ES-I3 (cell line): Measurements from ENCODE around the gene ZFPM1.

Source experiments
- H3K36me3 ChIP-seq: 2 replicates; pipeline ENCODE4 v1.6.1; 2013; ENCODE audit warnings: mild to moderate bottlenecking, low read length, control low read depth, moderate library complexity; ENCODE audit not compliant: insufficient read depth
- H3K4me1 ChIP-seq: 2 replicates; pipeline ENCODE4 v1.6.1; 2013; ENCODE audit warnings: mild to moderate bottlenecking, control low read depth, low read length; ENCODE audit not compliant: insufficient read depth
- H3K9ac ChIP-seq: 2 replicates; pipeline ENCODE4 v1.6.1; 2013; ENCODE audit warnings: low read depth, mild to moderate bottlenecking, low read length, moderate library complexity
- H3K9me3 ChIP-seq: 2 replicates; pipeline ENCODE4 v1.6.1; 2013; ENCODE audit warnings: mild to moderate bottlenecking, low read length, moderate library complexity; ENCODE audit not compliant: control insufficient read depth, insufficient read depth

The ZFPM1 gene

GRCh38 chr16:88413631-88414030 is 39.4 kb upstream of the ZFPM1 start:
- no peak overlapping the region for H3K9ac ChIP-seq
- H3K36me3 ChIP-seq, result no peaks in the 10 kb centered on the region
- no peaks in the 10 kb centered on the region for H3K4me1 ChIP-seq
- H3K9me3 ChIP-seq, result no peaks in the 10 kb centered on the region

DNA sequence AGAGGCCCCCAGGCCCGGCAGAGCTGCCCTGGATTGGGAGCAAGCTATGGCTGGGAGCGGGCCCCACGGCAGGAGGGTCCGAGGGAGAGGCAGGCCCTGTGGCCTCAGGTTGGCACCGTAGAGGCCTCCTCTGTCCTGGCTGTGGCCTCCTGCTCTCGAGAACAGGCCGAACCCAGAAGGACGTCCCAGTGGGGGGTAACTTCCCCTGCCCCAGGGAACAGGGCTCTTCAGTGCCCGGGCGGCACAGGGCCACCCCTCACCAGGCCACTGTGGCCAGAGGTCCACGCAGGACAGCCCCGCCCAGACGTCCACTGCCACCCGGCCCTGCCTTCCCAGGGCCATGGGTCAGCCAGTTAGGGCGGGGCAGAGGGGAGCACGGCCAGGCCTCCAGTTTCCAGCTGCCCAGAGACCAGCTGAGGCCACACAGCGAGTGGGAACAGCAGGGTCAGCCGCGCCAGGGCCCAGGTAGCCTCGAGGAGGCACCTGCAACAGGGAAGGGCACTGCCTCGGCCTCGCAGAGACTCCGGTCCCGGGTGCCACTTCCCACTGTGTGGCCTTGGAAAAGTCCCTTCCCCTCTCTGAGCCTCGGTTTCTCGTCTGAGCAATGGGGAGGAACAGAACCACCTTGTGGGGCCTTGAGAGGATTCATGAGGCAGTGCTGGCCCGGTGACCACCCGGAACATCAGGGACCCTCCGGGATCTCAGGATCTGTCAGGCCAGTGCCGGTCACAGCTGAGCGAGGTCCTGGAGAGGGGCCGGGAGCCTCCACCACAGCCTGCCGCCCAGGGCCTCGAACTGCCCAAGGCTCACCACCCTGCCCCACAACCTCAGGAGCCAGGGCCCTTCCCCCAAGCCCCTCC is 38.3 kb upstream of the ZFPM1 start:
- Histone ChIP-seq H3K36me3 (no peaks in the 10 kb centered on the region), H3K9me3 (no peaks in the 10 kb centered on the region), H3K9ac (no peak overlapping the region), H3K4me1 (no peaks in the 10 kb centered on the region)

DNA sequence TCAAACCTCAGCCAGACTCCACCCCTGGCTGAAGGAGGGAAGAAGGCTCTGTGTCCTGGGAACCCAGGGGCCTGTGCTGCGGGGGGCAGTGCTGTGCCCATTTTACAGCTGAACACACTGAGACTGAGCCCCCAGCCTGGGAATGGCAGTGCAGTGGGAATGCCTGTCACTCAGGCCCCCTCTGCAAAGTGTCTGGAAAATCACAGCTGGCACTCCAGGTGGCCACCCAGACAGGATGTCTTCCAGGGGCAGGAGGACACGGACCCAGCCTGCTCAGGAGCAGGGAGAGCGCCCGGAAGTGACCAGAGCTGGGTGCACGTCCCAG is 37.7 kb upstream of the ZFPM1 start:
- H3K36me3 ChIP-seq, result no peaks in the 10 kb centered on the region
- H3K9ac ChIP-seq, result no peak overlapping the region
- no peaks in the 10 kb centered on the region for H3K9me3 ChIP-seq
- no peaks in the 10 kb centered on the region for H3K4me1 ChIP-seq

- Histone ChIP-seq H3K4me1 (no peaks in the 10 kb centered on the region), H3K9ac (no peak overlapping the region), H3K36me3 (no peaks in the 10 kb centered on the region), H3K9me3 (no peaks in the 10 kb centered on the region)
These were observed 37.3 kb upstream of the ZFPM1 start for GRCh38 chr16:88415713-88416323.

GRCh38 chr16:88416686-88417085 is 36.4 kb upstream of the ZFPM1 start:
- Histone ChIP-seq H3K9ac (no peak overlapping the region), H3K4me1 (no peaks in the 10 kb centered on the region), H3K9me3 (no peaks in the 10 kb centered on the region), H3K36me3 (no peaks in the 10 kb centered on the region)

GRCh38 chr16:88417684-88418476 is 35.2 kb upstream of the ZFPM1 start:
- Histone ChIP-seq H3K9ac (no peak overlapping the region), H3K9me3 (no peaks in the 10 kb centered on the region), H3K4me1 (no peaks in the 10 kb centered on the region), H3K36me3 (no peaks in the 10 kb centered on the region)

DNA sequence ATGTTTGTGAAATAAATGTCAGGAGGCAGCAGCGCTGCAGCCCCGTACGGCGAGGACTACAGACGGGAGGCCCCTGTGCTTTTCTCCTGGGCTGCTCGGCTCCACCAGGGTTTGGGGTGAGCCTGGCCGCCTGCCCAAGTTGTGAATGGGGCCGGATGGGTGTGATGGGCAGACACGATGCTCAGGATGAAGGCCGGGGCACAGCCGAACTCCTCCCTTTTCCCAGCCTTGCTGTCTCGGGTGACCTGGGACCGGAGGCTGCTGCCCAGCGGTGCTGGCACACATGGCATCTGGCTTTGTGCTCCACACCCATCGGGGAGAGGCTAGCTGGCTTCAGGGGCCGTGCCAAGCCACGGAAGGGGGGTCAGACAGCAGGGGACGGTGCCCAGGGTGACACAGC is 34.2 kb upstream of the ZFPM1 start:
- Histone ChIP-seq H3K36me3 (no peaks in the 10 kb centered on the region), H3K4me1 (no peaks in the 10 kb centered on the region), H3K9me3 (no peaks in the 10 kb centered on the region), H3K9ac (no peak overlapping the region)

DNA sequence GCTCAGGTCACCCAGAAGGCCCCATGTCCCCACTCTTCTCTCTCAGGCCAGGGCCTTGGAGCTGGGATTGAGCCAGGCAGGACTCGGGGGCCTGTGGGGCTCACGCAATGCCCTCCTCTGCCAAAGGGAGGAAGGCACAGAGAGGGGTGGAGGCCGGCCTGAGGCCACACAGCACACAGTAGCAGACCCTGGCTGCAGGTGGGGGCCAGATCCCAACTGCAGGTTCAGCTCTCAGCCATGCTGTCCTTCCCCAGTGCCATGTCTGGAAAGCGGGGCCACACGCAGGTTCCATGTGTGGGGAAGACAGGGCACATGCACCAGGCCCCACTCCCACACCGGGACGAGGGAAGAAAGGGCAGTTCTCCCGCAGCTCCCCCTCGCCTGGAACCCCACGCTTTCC is 33.3 kb upstream of the ZFPM1 start:
- Histone ChIP-seq H3K9ac (no peak overlapping the region), H3K36me3 (no peaks in the 10 kb centered on the region), H3K4me1 (no peaks in the 10 kb centered on the region), H3K9me3 (no peaks in the 10 kb centered on the region)

GRCh38 chr16:88420496-88420895 is 32.6 kb upstream of the ZFPM1 start:
- Histone ChIP-seq H3K9ac (no peak overlapping the region), H3K9me3 (no peaks in the 10 kb centered on the region), H3K4me1 (no peaks in the 10 kb centered on the region), H3K36me3 (no peaks in the 10 kb centered on the region)

DNA sequence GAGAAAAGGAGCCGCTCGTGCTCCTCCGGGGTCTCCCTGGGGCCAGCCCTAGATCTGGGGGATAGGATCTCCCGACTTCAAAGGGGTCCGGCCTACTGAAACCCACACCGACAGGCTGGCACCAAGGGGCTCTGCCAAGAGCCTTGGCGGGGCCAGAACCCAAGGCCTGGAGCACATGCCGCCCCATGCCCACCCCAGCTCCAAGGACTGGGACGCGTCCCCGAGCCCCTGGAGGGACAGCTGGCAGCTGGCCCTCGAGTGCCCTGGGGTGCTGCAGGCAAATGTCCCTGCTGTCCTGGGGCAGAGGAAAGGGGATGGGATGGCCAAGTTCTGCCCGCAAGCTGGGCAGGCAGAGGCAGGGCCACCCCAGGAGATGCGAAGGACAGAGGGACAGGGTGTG is 31.8 kb upstream of the ZFPM1 start:
- no peaks in the 10 kb centered on the region for H3K4me1 ChIP-seq
- no peaks in the 10 kb centered on the region for H3K9me3 ChIP-seq
- H3K36me3 ChIP-seq, result no peaks in the 10 kb centered on the region
- no peak overlapping the region for H3K9ac ChIP-seq

- no peaks in the 10 kb centered on the region for H3K4me1 ChIP-seq
- H3K9ac ChIP-seq, result no peak overlapping the region
- no peaks in the 10 kb centered on the region for H3K9me3 ChIP-seq
- H3K36me3 ChIP-seq, result no peaks in the 10 kb centered on the region
These were observed 31.1 kb upstream of the ZFPM1 start for GRCh38 chr16:88421871-88422433.

GRCh38 chr16:88422733-88423447 is 30.2 kb upstream of the ZFPM1 start:
- Histone ChIP-seq H3K9ac (no peak overlapping the region), H3K9me3 (no peaks in the 10 kb centered on the region), H3K4me1 (no peaks in the 10 kb centered on the region), H3K36me3 (no peaks in the 10 kb centered on the region)

- Histone ChIP-seq H3K9ac (no peak overlapping the region), H3K36me3 (no peaks in the 10 kb centered on the region), H3K9me3 (no peaks in the 10 kb centered on the region), H3K4me1 (no peaks in the 10 kb centered on the region)
These were observed 29.6 kb upstream of the ZFPM1 start for GRCh38 chr16:88423448-88423850.

GRCh38 chr16:88424587-88425235 is 28.4 kb upstream of the ZFPM1 start:
- H3K36me3 ChIP-seq, result no peaks in the 10 kb centered on the region
- no peaks in the 10 kb centered on the region for H3K4me1 ChIP-seq
- H3K9me3 ChIP-seq, result no peaks in the 10 kb centered on the region
- H3K9ac ChIP-seq, result no peak overlapping the region
